ENCODE results near the gene RGS14.

The RGS14 gene, protein sequence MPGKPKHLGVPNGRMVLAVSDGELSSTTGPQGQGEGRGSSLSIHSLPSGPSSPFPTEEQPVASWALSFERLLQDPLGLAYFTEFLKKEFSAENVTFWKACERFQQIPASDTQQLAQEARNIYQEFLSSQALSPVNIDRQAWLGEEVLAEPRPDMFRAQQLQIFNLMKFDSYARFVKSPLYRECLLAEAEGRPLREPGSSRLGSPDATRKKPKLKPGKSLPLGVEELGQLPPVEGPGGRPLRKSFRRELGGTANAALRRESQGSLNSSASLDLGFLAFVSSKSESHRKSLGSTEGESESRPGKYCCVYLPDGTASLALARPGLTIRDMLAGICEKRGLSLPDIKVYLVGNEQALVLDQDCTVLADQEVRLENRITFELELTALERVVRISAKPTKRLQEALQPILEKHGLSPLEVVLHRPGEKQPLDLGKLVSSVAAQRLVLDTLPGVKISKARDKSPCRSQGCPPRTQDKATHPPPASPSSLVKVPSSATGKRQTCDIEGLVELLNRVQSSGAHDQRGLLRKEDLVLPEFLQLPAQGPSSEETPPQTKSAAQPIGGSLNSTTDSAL

DNA sequence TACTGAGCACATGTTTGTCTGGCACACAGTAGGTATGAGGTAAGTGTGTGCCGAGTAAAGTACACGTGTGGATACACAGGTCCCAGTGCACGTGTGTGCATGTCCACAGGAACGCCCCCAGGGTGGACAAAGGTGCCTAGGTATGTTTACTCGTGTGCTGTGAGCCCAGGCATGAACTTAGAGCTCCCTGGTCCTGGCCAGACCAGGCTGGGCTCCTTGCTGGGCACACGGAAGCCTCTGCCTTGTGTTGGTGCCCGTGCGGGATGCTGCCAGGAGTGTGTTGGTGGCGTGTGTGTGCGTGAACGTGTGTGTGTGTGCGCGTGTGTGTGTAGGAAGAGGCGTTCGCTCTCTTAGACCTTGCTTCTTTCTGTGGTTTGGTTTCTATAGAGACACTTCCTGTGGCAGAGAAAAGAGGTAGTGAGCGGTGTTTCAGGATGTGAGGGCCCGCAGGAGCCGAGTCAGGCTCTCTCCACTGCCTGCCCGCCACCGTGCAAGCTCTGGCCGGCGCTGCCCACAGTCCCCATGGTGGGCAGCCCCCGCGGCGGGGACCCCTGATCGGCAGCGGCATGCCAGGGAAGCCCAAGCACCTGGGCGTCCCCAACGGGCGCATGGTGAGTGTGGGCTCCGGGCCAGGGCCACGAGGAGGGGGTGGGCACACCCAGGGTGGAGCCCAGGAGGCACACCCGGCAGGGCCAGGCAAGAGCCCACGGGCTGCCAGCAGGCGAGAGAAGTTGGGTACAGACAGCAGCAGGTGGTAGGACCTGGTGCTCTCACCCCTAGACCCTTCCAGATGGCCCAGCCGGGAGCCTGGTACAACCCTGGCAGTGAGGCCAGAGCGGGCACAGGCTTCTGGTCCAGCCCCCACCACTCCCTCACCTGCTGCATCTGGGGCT is at the start of gene RGS14:
Gene RGS14, plus strand, starts transcription at position 466 of the 893 bp plus-strand sequence. Its CDS starts 101 bp downstream, at position 567.
- H3K27ac ChIP-seq = no peak within 1 kb of the TSS
- TF ChIP-seq ZFX (IDR thresholded peaks at IDR 0.05; ENCODE audit: borderline replicate concordance) = no peak
- TF ChIP-seq, protein P1, sequence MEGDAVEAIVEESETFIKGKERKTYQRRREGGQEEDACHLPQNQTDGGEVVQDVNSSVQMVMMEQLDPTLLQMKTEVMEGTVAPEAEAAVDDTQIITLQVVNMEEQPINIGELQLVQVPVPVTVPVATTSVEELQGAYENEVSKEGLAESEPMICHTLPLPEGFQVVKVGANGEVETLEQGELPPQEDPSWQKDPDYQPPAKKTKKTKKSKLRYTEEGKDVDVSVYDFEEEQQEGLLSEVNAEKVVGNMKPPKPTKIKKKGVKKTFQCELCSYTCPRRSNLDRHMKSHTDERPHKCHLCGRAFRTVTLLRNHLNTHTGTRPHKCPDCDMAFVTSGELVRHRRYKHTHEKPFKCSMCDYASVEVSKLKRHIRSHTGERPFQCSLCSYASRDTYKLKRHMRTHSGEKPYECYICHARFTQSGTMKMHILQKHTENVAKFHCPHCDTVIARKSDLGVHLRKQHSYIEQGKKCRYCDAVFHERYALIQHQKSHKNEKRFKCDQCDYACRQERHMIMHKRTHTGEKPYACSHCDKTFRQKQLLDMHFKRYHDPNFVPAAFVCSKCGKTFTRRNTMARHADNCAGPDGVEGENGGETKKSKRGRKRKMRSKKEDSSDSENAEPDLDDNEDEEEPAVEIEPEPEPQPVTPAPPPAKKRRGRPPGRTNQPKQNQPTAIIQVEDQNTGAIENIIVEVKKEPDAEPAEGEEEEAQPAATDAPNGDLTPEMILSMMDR (IDR thresholded peaks at IDR 0.05) = no peak

DNA sequence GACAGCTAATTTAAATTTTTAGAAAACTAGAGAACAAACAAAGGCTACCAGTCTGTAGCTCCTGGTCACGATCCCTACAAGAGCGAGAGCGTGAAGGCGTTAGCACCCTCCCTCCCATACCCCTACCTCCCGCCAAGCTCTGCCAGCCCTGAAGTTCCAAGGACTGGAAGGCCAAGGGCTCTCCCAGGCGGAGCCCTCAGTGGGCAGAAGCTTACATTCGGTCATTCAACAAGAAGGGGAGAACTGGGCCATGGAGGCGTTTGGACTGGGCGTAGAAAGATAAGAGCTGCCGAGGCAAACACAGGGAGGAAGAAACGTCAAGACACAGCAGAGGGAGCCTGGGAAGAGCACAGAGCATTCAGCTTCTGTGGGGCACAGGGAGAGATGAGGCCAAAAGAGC is 49.0 kb upstream of the RGS14 start:
- TF ChIP-seq, protein P1 (IDR thresholded peaks at IDR 0.05) = no peak
- TF ChIP-seq ZFX (IDR thresholded peaks at IDR 0.05; ENCODE audit: borderline replicate concordance) = no peak
- peak overlapping the region; percentile 92; the same call in 1 of the 2 replicates for H3K27ac ChIP-seq

DNA sequence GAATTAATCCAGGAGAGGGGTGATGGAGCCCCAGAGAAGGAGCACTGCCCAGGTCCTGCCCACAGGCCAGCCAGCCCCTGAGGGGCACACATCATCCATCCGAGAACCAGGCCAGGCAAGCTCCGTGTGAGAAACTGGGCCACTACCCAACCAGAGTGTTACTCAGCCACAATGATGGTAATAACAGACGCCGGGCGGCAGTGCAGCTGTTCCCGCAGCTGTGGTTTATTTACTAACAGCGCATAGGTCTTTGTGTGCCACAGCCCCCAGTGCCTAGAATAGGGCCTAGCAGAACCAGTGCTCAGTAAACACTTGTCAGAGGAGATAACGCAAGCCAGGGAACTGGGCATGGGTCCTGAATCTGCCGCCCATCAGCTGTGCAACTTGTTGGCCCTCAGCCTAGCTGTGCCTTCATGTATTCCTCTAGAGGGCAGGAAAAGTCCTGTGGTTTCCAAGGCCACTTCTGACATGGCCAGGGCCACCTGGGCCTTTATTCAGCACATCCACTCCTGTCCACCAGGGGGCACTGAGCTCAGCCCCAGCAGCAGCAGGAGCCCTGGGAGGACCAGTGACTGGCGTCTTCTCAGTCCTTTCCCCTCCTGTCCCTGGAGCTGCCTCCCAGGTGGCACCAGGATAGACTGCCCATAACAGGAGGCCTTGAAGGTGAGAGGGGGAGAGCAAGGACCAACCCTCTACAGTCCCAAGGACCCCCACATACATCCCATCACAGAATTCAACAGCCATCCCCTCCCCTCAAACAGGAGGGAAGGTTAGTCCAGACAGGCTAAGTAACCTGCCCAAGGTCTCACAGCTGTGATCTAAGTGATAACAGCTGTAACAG is 48.2 kb upstream of the RGS14 start:
- peak overlapping the region; percentile 92 for H3K27ac ChIP-seq
- TF ChIP-seq, protein P1 (IDR thresholded peaks at IDR 0.05) = peak; percentile 98
- no peak for TF ChIP-seq ZFX (IDR thresholded peaks at IDR 0.05; ENCODE audit: borderline replicate concordance)

DNA sequence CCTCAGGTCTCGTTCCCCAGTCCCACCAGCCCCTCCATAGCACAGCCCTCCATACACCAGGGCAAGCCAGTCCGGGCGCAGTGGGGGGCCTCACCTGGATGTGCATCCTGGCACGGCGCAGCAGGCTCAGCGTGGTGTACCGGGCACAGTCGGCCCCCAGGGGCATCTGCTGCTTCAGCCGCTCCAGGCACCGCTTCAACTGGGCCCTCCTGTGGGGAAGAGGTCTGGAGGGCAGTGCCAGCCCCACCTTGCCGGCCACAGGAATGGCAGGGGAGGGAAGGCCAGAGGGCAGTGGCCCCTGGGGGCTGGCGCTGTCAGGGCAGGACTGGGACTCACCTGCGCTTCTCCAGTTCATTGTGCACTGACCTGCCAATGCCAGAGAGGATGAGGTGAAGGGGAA is 47.4 kb upstream of the RGS14 start:
- H3K27ac ChIP-seq = peak overlapping the region; percentile 92
- TF ChIP-seq, protein P1 (IDR thresholded peaks at IDR 0.05) = no peak
- no peak for TF ChIP-seq ZFX (IDR thresholded peaks at IDR 0.05; ENCODE audit: borderline replicate concordance)

DNA sequence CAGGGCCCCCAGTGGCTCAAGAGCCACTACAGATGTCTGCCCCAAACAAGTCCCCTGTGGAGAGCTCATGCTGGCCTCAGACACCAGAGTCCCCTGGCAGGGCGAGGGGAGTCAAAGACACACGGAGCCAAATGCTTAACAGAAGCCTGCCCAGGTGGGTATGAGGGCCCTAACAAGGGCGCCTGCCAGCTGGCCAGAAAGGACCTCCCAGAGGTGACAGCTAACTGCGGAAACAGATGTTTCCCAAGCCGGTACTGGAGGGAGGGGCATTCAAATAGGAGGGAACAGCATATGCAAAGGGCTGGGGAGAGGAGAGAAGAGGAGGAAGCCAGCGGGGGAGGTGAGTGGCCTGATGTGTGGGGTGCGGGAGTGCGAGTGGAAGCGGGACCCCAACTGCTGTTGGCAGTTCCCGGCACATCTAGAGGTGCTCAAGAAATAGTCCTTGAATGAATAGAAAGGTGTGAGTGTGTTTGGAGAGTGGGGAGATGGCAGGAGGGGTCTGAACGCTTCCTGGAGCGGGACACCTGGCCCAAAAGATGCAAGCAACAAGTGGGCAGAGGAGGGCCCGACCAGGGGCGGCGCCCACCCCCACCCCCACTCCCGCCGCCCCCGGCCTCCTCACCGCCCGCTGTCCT is 46.9 kb upstream of the RGS14 start:
- TF ChIP-seq ZFX (IDR thresholded peaks at IDR 0.05; ENCODE audit: borderline replicate concordance) = no peak
- TF ChIP-seq, protein P1 (IDR thresholded peaks at IDR 0.05) = no peak
- peak overlapping the region; percentile 92 for H3K27ac ChIP-seq

DNA sequence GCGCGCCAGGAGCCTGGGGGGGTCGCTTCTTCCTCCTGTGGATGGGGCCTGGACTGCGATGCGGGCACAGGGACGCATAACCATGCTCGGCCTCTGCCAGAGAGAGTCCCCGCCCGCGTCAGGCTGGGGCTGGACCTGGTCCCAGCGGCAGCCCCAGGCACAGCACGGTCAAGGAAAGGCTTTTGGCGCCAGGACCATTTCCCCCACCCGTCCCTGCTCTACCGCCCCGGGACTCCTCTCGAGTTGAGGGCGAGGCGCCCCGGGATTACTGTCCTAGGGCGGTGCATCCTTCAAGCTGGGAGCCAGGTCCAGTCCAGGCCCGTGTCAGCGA is 46.4 kb upstream of the RGS14 start:
- peak overlapping the region; percentile 92 for H3K27ac ChIP-seq
- TF ChIP-seq, protein P1 (IDR thresholded peaks at IDR 0.05) = no peak
- no peak for TF ChIP-seq ZFX (IDR thresholded peaks at IDR 0.05; ENCODE audit: borderline replicate concordance)
